K562 treated with DMSO at 1 percent for 12 hours (cell line): ENCODE results near the gene SEPTIN7. TPM values are rescaled to one million over a fixed set of nuclear protein-coding genes. Genes with fewer than 3 reads are reported as not detected.

Source experiments
- total RNA-seq: library from RNA; unstranded; fragments of 300-600 nt; gene quantifications from 2 replicates; pipeline ENCODE4 v1.2.3, GENCODE V29; 2022; ENCODE audit not compliant: insufficient read depth

The SEPTIN7 gene
- total RNA-seq = 50.0 and 111 TPM in 2 replicates

DNA sequence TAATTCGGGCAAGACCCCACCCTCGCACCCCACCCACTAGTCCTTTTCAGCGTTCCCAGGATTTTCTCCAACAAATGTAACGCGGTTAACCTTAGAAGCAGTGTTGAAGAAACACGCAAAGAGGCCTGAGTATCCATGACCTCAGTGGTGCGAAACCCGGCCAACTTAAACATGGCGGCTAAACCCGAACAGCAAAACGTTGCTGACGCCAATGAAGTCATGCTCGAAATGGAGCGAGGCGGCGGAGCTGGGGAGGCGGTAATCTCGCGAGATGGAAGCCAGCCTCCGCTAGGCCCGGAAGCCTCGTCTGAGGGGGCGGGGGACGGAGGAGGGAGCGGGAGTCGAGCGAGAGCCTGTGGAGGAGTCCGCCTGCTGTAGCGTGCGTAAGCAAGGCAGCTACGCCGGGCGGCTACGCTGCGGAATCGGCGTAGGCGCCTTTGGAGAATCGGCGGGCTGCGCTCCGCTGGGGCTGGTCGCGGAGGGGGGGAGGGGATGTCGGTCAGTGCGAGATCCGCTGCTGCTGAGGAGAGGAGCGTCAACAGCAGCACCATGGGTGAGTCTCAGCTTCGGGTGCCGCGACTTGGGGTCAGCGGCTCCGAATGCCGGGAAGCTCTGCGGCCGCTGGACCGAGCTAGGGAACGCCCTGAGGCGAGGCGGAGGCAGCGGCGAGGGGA lies at the start of gene SEPTIN7:
TSS of gene SEPTIN7 (plus strand) at position 340 of the 674 bp plus-strand sequence. CDS start at position 493, 153 bp downstream.

Other genes starting within 250 kb of the SEPTIN7 start
- 8.2 and 17.0 TPM in 2 replicates for gene HERPUD2, start 105.9 kb upstream of the SEPTIN7 start, total RNA-seq